Activated CD8-positive, alpha-beta T cell treated with anti-CD3 and anti-CD28 coated beads for 36 hours (primary cell): ENCODE data around the gene RPL11. TPM values are rescaled to one million over a fixed set of nuclear protein-coding genes. Genes with fewer than 3 reads are reported as not detected.
"Not testable (repeated sequence)": the region's sequence is repeated elsewhere in the genome, so short reads cannot be mapped to it uniquely, and the experiment has no call there.

Experiments
- ATAC-seq: fragments of 200-7000 bp; cut with Tn5 transposase; one replicate; pipeline ENCODE4 v1.10.0; 2021; ENCODE audit warnings: mild to moderate bottlenecking, moderate library complexity
- CTCF ChIA-PET: fragments of 350-600 bp; sonication (Branson Sonifier 250); formaldehyde crosslinking; loops from one replicate; lab custom pipeline; 2021; ENCODE audit warnings: antibody characterized with exemption; lab: Charles Lee
- POLR2A ChIA-PET: fragments of 350-600 bp; sonication (Branson Sonifier 250); formaldehyde crosslinking; loops from one replicate; lab custom pipeline; 2021; ENCODE audit warnings: antibody characterized with exemption; lab: Charles Lee
- DNase-seq: peaks from one replicate; pipeline ENCODE4 v3.0.0-alpha.2; 2020
- H3K27ac Mint-ChIP-seq: one replicate; pipeline ENCODE4 v1.8.0; 2021; ENCODE audit warnings: mild to moderate bottlenecking, mixed read lengths
- H3K27me3 Mint-ChIP-seq: one replicate; pipeline ENCODE4 v1.8.0; 2021; ENCODE audit warnings: mixed read lengths
- H3K36me3 Mint-ChIP-seq: one replicate; pipeline ENCODE4 v1.8.0; 2021; ENCODE audit warnings: low read depth, mixed read lengths
- H3K4me1 Mint-ChIP-seq: one replicate; pipeline ENCODE4 v1.8.0; 2021; ENCODE audit warnings: low read depth, mixed read lengths
- H3K4me3 Mint-ChIP-seq: one replicate; pipeline ENCODE4 v1.8.0; 2021; ENCODE audit warnings: mild to moderate bottlenecking, moderate library complexity, mixed read lengths
- H3K9me3 Mint-ChIP-seq: one replicate; pipeline ENCODE4 v1.8.0; 2021; ENCODE audit warnings: mixed read lengths
- intact Hi-C: fragments of 100-400 bp; cut with micrococcal nuclease; formaldehyde crosslinking; loops from one replicate; pipeline ENCODE4 v1.10.0; 2022
- total RNA-seq, 2 experiments: library from RNA; stranded (reverse); gene quantifications; one replicate each; pipeline ENCODE4 v1.2.3, GENCODE V29; 2021
- TF ChIP-seq, protein P1 (sequence below): fragments of 200-600 bp; IDR thresholded peaks from one replicate; pipeline ENCODE4 v1.8.0; 2022; ENCODE audit warnings: antibody characterized with exemption, mild to moderate bottlenecking

RPL11 gene
- total RNA-seq, 2 experiments from 2014 or later = 1,493 to 1,569 TPM

- intact Hi-C loops = no loop called here
- Mint-ChIP-seq H3K27me3 (no peaks in the 10 kb centered on the region), H3K4me1 (peaks cover 12% of the 10 kb centered on the region), H3K9me3 (no peaks in the 10 kb centered on the region), H3K4me3 (no peak overlapping the region), H3K36me3 (peaks cover under 1% of the 10 kb centered on the region), H3K27ac (no peak overlapping the region)
- TF ChIP-seq, protein P1, sequence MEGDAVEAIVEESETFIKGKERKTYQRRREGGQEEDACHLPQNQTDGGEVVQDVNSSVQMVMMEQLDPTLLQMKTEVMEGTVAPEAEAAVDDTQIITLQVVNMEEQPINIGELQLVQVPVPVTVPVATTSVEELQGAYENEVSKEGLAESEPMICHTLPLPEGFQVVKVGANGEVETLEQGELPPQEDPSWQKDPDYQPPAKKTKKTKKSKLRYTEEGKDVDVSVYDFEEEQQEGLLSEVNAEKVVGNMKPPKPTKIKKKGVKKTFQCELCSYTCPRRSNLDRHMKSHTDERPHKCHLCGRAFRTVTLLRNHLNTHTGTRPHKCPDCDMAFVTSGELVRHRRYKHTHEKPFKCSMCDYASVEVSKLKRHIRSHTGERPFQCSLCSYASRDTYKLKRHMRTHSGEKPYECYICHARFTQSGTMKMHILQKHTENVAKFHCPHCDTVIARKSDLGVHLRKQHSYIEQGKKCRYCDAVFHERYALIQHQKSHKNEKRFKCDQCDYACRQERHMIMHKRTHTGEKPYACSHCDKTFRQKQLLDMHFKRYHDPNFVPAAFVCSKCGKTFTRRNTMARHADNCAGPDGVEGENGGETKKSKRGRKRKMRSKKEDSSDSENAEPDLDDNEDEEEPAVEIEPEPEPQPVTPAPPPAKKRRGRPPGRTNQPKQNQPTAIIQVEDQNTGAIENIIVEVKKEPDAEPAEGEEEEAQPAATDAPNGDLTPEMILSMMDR = no peak
- ChIA-PET CTCF (interaction anchor here (0.8 to 1.3 kb wide), 4 partner anchors 11 to 231 kb away, joined by 3 read pairs; no protein-coding TSS in a partner anchor), POLR2A (interaction anchor here (1.0 to 1.2 kb wide), 2 partner anchors 9 to 35 kb away, joined by 3 read pairs; partner anchors contain the start of gene RPL11)
- DNase-seq (no peak), ATAC-seq (no peak)
Observed at GRCh38 chr1:23727362-23727811, 35.8 kb downstream of the RPL11 start.

DNA sequence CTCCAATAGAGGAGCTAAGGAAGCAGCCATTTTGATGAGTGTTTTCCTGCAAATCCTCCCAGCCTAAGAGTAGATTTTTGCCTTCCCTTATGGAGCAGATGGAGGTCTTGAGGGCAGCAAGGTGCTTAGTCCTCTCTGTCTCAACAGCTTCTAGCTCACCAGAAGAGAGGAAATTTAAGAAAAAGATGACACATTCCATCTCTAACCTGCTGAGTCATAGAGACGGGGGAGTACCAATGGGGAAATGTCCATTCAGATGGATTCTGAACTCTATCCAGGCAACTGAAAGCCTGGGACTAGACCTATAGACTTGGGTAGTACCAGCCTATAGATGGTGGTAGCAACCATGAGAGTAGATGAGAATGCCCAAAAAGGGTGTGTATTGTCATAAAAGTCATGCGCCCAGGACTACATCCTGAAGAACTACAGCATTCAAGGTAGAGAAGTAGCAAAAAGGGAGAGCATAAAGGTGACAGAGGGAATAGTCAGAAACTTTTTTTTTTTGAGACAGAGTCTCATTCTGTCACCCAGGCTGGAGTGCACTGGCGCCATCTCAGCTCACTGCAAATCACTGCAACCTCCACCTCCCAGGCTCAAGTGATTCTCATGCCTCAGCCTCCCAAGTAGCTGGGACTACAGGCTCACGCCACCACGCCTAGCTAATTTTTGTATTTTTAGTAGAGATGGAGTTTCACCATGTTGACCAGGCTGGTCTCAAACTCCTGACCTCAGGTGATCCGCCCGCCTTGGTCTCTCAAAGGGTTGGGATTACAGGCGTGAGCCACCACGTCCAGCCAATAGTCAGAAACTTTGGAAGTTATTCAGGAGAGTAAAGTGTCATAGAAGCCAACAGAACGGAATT, 41.0 kb downstream of the RPL11 start:
- ATAC-seq = no peak
- DNase-seq = no peak
- Mint-ChIP-seq H3K36me3 (peaks cover 6% of the 10 kb centered on the region), H3K27ac (no peak overlapping the region), H3K4me1 (peaks cover 28% of the 10 kb centered on the region), H3K9me3 (no peaks in the 10 kb centered on the region), H3K4me3 (no peak overlapping the region), H3K27me3 (no peaks in the 10 kb centered on the region)
- ChIA-PET POLR2A (no interaction called here), CTCF (interaction anchor here (1.1 to 2.0 kb wide), 3 partner anchors 12 to 236 kb away, joined by 3 to 7 read pairs (median 3); no protein-coding TSS in a partner anchor)
- intact Hi-C loops = no loop called here
- TF ChIP-seq, protein P1 = no peak

DNA sequence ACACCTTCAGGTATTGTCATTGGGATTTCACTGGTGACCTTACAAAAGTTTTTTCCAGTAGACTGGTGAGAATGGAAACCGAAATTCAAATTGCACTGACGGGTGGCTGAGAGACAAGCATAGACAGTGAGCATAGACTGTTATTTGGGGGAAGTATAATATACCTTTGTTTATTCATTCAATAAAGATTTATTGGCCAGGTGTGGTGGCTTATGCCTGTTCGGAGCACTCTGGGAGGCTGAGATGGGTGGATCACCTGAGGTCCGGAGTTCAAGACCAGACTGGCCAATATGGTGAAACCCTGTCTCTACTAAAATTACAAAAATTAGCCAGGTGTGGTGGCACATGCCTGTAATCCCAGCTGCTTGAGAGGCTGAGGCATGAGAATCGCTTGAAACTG, 41.7 kb downstream of the RPL11 start:
- H3K36me3 Mint-ChIP-seq, DNase-seq, H3K9me3 Mint-ChIP-seq, intact Hi-C loops, CTCF ChIA-PET, H3K27ac Mint-ChIP-seq, ATAC-seq, H3K4me3 Mint-ChIP-seq, POLR2A ChIA-PET, H3K27me3 Mint-ChIP-seq: not testable (repeated sequence)
- peaks cover 25% of the 10 kb centered on the region for H3K4me1 Mint-ChIP-seq

DNA sequence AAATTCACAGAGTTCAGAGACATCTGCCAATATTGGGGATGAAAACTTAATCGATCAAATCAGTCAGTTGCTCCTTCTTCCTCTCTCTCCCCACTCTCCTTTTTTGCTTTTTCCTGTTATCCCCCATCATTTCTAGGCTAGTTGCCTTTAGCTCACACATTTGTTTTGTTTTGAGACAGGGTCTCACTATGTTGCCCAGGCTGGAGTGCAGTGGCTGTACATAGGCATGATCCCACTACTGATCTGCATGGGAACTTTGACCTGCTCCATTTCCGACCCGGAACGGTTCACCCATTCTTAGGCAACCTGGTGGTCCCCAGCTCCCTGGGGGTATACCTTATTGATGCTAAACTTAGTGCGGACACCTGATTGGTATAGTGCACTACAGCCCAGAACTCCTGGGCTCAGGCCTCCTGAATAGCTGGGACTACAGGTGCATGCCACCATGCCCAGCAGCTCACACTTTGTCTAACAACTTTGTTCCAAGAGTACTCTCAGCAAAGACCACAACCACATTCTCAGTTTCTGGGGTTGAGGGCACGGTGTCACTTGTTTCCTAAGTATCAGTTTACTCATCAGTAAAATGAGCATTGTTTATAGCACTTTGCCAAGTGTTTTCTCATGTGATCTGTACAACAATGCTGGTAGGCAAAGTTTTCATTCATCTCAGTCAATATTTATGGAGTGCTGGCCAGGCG, 45.0 kb downstream of the RPL11 start:
- H3K9me3 Mint-ChIP-seq = no peaks in the 10 kb centered on the region
- peak; percentile 70 for DNase-seq
- H3K27me3 Mint-ChIP-seq = no peaks in the 10 kb centered on the region
- POLR2A ChIA-PET = interaction anchor here (0.7 to 2.3 kb wide), 5 partner anchors 10 to 212 kb away, joined by 3 to 8 read pairs (median 4); partner anchors contain the start of gene RPL11
- peak; percentile 70 for ATAC-seq
- peaks cover 19% of the 10 kb centered on the region for H3K4me1 Mint-ChIP-seq
- intact Hi-C loops = no loop called here
- peaks cover 8% of the 10 kb centered on the region for H3K36me3 Mint-ChIP-seq
- CTCF ChIA-PET = interaction anchor here (0.6 to 1.3 kb wide), 2 partner anchors 35 to 102 kb away, joined by 3 to 4 read pairs; no protein-coding TSS in a partner anchor
- TF ChIP-seq, protein P1 = no peak
- no peak overlapping the region for H3K27ac Mint-ChIP-seq
- H3K4me3 Mint-ChIP-seq = no peak overlapping the region

- peaks cover 28% of the 10 kb centered on the region for H3K4me1 Mint-ChIP-seq
- DNase-seq (no peak), ATAC-seq (no peak)
- CTCF ChIA-PET = no interaction called here
- no peaks in the 10 kb centered on the region for H3K27me3 Mint-ChIP-seq
- TF ChIP-seq, protein P1 = no peak
- no peak overlapping the region for H3K27ac Mint-ChIP-seq
- intact Hi-C loops = loop anchor here (5.0 kb wide), 1 partner anchor 34 kb away; no protein-coding TSS in a partner anchor
- H3K9me3 Mint-ChIP-seq = no peaks in the 10 kb centered on the region
- H3K36me3 Mint-ChIP-seq = peaks cover 21% of the 10 kb centered on the region
- H3K4me3 Mint-ChIP-seq = no peak overlapping the region
- POLR2A ChIA-PET = interaction anchor here (1.1 kb wide), 1 partner anchor 40 kb away, joined by 3 read pairs; no protein-coding TSS in a partner anchor
Observed at GRCh38 chr1:23741609-23742008, 50.0 kb downstream of the RPL11 start.
